A549 treated with RU486 at 1 μM for 4 hours (cell line): Measurements from ENCODE around the gene ABCA3. TPM values are rescaled to one million over a fixed set of nuclear protein-coding genes. Genes with fewer than 3 reads are reported as not detected.

Experiments
- total RNA-seq: library from RNA; stranded (reverse); fragments of 200-300 nt; extraction: Qiagen RNA extraction; gene quantifications from 5 replicates; pipeline ENCODE4 v1.2.3, GENCODE V29; 2022; ENCODE audit warnings: low read depth

ABCA3 gene
- 13.6 to 20.1 TPM (median 17.0 TPM) in 5 replicates for total RNA-seq

GRCh38 chr16:2340564-2341455, at the start of gene ABCA3:
Gene ABCA3, minus strand, starts transcription at chr16:2340728. Its CDS starts 14,262 bp downstream, at chr16:2326466.

GRCh38 chr16:2267913-2268666, 72.4 kb downstream of the ABCA3 start, which contains the start of gene RNPS1:
Gene RNPS1, minus strand, starts transcription at chr16:2268126. Its CDS starts 3,483 bp downstream, at chr16:2264643.

GRCh38 chr16:2251296-2252111, 89.0 kb downstream of the ABCA3 start, which contains the start of gene ECI1:
Gene ECI1, minus strand, starts transcription at chr16:2251587. Its CDS starts 21 bp downstream, at chr16:2251566.

GRCh38 chr16:2236337-2237101, 104.0 kb downstream of the ABCA3 start, which contains the start of gene DNASE1L2:
Gene DNASE1L2, plus strand, starts transcription at chr16:2236444. Its CDS starts 373 bp downstream, at chr16:2236817.

Other genes starting within 250 kb of the ABCA3 start
- gene PKD1, start 204.8 kb downstream of the ABCA3 start, total RNA-seq: 37.4 to 56.1 TPM (median 48.8 TPM) in 5 replicates
- 2.7 to 5.0 TPM (median 4.0 TPM) in 5 replicates for gene RAB26, start 192.1 kb downstream of the ABCA3 start, total RNA-seq
- 39.8 to 58.6 TPM (median 51.7 TPM) in 5 replicates for gene TRAF7, start 184.9 kb downstream of the ABCA3 start, total RNA-seq
- gene CASKIN1, start 144.1 kb downstream of the ABCA3 start, total RNA-seq: 0.26 to 0.95 TPM (median 0.49 TPM) in 5 replicates
- 35.7 to 53.7 TPM (median 52.7 TPM) in 5 replicates for gene MLST8, start 135.3 kb downstream of the ABCA3 start, total RNA-seq
- 2.9 to 6.6 TPM (median 4.6 TPM) in 5 replicates for gene BRICD5, start 129.9 kb downstream of the ABCA3 start, total RNA-seq
- gene PGP, start 125.9 kb downstream of the ABCA3 start, total RNA-seq: 16.8 to 38.1 TPM (median 35.4 TPM) in 5 replicates
- gene E4F1, start 117.1 kb downstream of the ABCA3 start, total RNA-seq: 17.8 to 28.1 TPM (median 24.2 TPM) in 5 replicates
- gene DNASE1L2, start 104.3 kb downstream of the ABCA3 start, total RNA-seq: 0.56 to 1.4 TPM (median 1.2 TPM) in 5 replicates
- gene ECI1, start 89.1 kb downstream of the ABCA3 start, total RNA-seq: 45.6 to 91.2 TPM (median 87.6 TPM) in 5 replicates
- 263 to 286 TPM (median 267 TPM) in 5 replicates for gene RNPS1, start 72.6 kb downstream of the ABCA3 start, total RNA-seq
- gene CCNF, start 88.7 kb upstream of the ABCA3 start, total RNA-seq: 20.4 to 25.0 TPM (median 23.0 TPM) in 5 replicates
- gene TEDC2, start 119.4 kb upstream of the ABCA3 start, total RNA-seq: 16.3 to 24.0 TPM (median 22.7 TPM) in 5 replicates
- 0.05 to 0.15 TPM in 2 of 5 replicates, not detected in the others for gene NTN3, start 130.6 kb upstream of the ABCA3 start, total RNA-seq
- gene TBC1D24, start 134.4 kb upstream of the ABCA3 start, total RNA-seq: 5.9 to 8.4 TPM (median 7.1 TPM) in 5 replicates
- 133 to 299 TPM (median 268 TPM) in 5 replicates for gene ATP6V0C, start 173.2 kb upstream of the ABCA3 start, total RNA-seq
- 12.5 to 27.5 TPM (median 23.9 TPM) in 5 replicates for gene AMDHD2, start 179.6 kb upstream of the ABCA3 start, total RNA-seq
- gene CEMP1, start 190.7 kb upstream of the ABCA3 start, total RNA-seq: not detected in 5 replicates
- 15.7 to 21.6 TPM (median 20.2 TPM) in 5 replicates for gene PDPK1, start 197.3 kb upstream of the ABCA3 start, total RNA-seq